ENCODE data around the gene NR4A1. TPM values are rescaled to one million over a fixed set of nuclear protein-coding genes. Genes with fewer than 3 reads are reported as not detected.

NR4A1 gene
- total and polyA plus RNA-seq, 2 of the 13 experiments (the other 11 are each of a cell fraction or from before 2014, with no cell fraction given) = 5.7 to 15.2 TPM

DNA sequence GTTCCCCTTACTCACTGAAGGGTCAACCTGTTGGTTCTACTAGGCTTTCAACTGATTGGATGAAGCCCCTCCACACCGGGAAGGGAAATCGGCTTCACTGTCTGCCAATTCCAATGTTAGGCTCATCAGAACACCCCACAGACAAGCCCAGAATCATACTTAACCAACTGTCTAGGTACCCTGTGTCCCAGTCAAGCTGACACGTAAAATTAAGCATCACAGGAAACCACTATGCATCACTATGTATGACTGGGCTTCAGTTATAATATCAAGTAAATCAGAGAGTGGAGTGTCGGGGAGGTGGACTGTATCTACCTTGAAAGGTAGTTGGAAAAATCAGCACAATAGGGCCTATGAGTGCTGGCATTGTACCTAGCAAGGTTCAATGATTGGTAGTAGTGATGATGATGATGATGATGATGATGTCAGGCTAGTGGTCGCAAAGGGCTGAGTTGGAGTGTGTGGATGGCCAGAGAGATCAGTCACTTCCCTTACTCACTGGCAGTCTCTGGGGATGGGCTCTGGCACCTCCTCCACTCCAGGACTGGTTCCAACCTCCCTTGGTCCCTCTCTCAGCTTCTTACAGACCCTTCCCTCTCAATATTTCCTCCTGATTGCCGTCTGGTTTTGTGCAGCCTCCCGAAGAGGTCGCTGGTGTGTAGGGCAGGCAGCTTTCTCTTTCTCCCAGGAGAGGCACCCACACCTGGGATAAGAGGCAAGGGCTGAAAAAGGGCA is 15.3 kb downstream of the NR4A1 start:
- H3K4me1 ChIP-seq (ENCODE audit: insufficient read depth, low read length) = peaks cover 55% of the 10 kb centered on the region
- 14% methylated on average over 7 of the region's 8 CpGs for WGBS (ENCODE audit: low lambda C conversion rate)
- intact Hi-C loops (cut with micrococcal nuclease; ENCODE audit: unreplicated experiment) = no loop called here
- in situ Hi-C loops (cut with HindIII; ENCODE audit: extremely low pct_ligation_motif_present, low pct_unique_long_range_greater_than_20kb) = no loop called here
- H3K9ac ChIP-seq (ENCODE audit: insufficient read depth, low read depth, low read length) = peak overlapping the region; percentile 19; the same call in 1 of the 2 replicates
- no TSS peak for BruUV-seq (replicated peaks)
- H3K27ac ChIP-seq (ENCODE audit: extremely low read length, insufficient read depth, low read length) = no peak overlapping the region
- H3K36me3 ChIP-seq (replicated peaks in 1 of 2; ENCODE audit: control insufficient read depth in 1 of 2, insufficient read depth in 2 of 2, low read length in 2 of 2) = no peaks in the 10 kb centered on the region
- TF ChIP-seq, protein P1, sequence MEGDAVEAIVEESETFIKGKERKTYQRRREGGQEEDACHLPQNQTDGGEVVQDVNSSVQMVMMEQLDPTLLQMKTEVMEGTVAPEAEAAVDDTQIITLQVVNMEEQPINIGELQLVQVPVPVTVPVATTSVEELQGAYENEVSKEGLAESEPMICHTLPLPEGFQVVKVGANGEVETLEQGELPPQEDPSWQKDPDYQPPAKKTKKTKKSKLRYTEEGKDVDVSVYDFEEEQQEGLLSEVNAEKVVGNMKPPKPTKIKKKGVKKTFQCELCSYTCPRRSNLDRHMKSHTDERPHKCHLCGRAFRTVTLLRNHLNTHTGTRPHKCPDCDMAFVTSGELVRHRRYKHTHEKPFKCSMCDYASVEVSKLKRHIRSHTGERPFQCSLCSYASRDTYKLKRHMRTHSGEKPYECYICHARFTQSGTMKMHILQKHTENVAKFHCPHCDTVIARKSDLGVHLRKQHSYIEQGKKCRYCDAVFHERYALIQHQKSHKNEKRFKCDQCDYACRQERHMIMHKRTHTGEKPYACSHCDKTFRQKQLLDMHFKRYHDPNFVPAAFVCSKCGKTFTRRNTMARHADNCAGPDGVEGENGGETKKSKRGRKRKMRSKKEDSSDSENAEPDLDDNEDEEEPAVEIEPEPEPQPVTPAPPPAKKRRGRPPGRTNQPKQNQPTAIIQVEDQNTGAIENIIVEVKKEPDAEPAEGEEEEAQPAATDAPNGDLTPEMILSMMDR (CRISPR knock-in tag; IDR thresholded peaks at IDR 0.05) = peak; percentile 53
- TF ChIP-seq ZSCAN21 (CRISPR knock-in tag; IDR thresholded peaks at IDR 0.05; ENCODE audit: borderline replicate concordance) (0 out of 2 replicates have a peak, but pooled peaks have one; percentile 29), ZNF335 (CRISPR knock-in tag; IDR thresholded peaks at IDR 0.05) (no peak), CREB1 (IDR thresholded peaks at IDR 0.05) (peak; percentile 76), CREB1 (CRISPR knock-in tag; IDR thresholded peaks at IDR 0.05) (no peak)
- TF ChIP-seq, protein P2, sequence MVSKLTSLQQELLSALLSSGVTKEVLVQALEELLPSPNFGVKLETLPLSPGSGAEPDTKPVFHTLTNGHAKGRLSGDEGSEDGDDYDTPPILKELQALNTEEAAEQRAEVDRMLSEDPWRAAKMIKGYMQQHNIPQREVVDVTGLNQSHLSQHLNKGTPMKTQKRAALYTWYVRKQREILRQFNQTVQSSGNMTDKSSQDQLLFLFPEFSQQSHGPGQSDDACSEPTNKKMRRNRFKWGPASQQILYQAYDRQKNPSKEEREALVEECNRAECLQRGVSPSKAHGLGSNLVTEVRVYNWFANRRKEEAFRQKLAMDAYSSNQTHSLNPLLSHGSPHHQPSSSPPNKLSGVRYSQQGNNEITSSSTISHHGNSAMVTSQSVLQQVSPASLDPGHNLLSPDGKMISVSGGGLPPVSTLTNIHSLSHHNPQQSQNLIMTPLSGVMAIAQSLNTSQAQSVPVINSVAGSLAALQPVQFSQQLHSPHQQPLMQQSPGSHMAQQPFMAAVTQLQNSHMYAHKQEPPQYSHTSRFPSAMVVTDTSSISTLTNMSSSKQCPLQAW (CRISPR knock-in tag; IDR thresholded peaks at IDR 0.05) = peak; percentile 24; the same call in 1 of the 2 replicates
- TF ChIP-seq, protein P3, sequence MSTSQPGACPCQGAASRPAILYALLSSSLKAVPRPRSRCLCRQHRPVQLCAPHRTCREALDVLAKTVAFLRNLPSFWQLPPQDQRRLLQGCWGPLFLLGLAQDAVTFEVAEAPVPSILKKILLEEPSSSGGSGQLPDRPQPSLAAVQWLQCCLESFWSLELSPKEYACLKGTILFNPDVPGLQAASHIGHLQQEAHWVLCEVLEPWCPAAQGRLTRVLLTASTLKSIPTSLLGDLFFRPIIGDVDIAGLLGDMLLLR (CRISPR knock-in tag; IDR thresholded peaks at IDR 0.05) = no peak
- TF ChIP-seq, protein P4, sequence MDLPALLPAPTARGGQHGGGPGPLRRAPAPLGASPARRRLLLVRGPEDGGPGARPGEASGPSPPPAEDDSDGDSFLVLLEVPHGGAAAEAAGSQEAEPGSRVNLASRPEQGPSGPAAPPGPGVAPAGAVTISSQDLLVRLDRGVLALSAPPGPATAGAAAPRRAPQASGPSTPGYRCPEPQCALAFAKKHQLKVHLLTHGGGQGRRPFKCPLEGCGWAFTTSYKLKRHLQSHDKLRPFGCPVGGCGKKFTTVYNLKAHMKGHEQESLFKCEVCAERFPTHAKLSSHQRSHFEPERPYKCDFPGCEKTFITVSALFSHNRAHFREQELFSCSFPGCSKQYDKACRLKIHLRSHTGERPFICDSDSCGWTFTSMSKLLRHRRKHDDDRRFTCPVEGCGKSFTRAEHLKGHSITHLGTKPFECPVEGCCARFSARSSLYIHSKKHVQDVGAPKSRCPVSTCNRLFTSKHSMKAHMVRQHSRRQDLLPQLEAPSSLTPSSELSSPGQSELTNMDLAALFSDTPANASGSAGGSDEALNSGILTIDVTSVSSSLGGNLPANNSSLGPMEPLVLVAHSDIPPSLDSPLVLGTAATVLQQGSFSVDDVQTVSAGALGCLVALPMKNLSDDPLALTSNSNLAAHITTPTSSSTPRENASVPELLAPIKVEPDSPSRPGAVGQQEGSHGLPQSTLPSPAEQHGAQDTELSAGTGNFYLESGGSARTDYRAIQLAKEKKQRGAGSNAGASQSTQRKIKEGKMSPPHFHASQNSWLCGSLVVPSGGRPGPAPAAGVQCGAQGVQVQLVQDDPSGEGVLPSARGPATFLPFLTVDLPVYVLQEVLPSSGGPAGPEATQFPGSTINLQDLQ (CRISPR knock-in tag; IDR thresholded peaks at IDR 0.05) = no peak
- H4K20me1 ChIP-seq (ENCODE audit: insufficient read depth, low read length) = peaks cover 5% of the 10 kb centered on the region; the same call in 1 of the 2 replicates
- DNase-seq (ENCODE audit: low spot score) = no peak
- peaks cover 17% of the 10 kb centered on the region for H3K79me2 ChIP-seq (ENCODE audit: insufficient read depth, low read length)
- FAIRE-seq = no peak
- no peaks in the 10 kb centered on the region for H3K9me3 ChIP-seq (ENCODE audit: low read length)
- H3K4me2 ChIP-seq (ENCODE audit: low read depth, low read length) = peak overlapping the region; percentile 65
- H3K27me3 ChIP-seq (ENCODE audit: control insufficient read depth in 1 of 2, insufficient read depth in 2 of 2, low read length in 2 of 2) = no peaks in the 10 kb centered on the region; a peak in 1 of 5 replicates
- CTCF ChIA-PET (ENCODE audit: low intra/inter-chr PET ratio, low total read pairs) = interaction anchor here (5.4 kb wide), 1 partner anchor 41 kb away, joined by 52 read pairs; no protein-coding TSS in a partner anchor
- H2AFZ ChIP-seq (ENCODE audit: low read length) = no peak overlapping the region
- peak overlapping the region in 2 of 3 experiments; percentile 31 to 42; a peak in 1 of 6 replicates for H3K4me3 ChIP-seq (replicated peaks in 1 of 3; ENCODE audit: insufficient read depth in 1 of 3, low read depth in 2 of 3, low read length in 3 of 3)
- POLR2A ChIA-PET = interaction anchor here (0.9 to 1.5 kb wide), 2 partner anchors 15 to 16 kb away, joined by 3 to 6 read pairs; partner anchors contain the start of gene NR4A1
- no peak for ATAC-seq

Measured in HepG2 (cell line).